CD4-positive, alpha-beta T cell treated with Interleukin-2 at 100 ng/mL for 4 hours (primary cell): ENCODE results near the gene PDCD1.

ENCODE experiments used
- DNase-seq: peaks from one replicate; pipeline ENCODE4 v3.0.0-alpha.2; 2020; ENCODE audit warnings: low spot score

Gene PDCD1

GRCh38 chr2:241895712-241896641, 37.3 kb upstream of the PDCD1 start:
- DNase-seq = no peak

GRCh38 chr2:241895427-241895711, 36.7 kb upstream of the PDCD1 start:
- DNase-seq = no peak

- no peak for DNase-seq
Observed at GRCh38 chr2:241894681-241895426, 36.2 kb upstream of the PDCD1 start.

- no peak for DNase-seq
Observed at GRCh38 chr2:241894056-241894641, 35.5 kb upstream of the PDCD1 start.

GRCh38 chr2:241893265-241893664, 34.6 kb upstream of the PDCD1 start:
- no peak for DNase-seq

GRCh38 chr2:241892299-241893137, 33.8 kb upstream of the PDCD1 start:
- no peak for DNase-seq

GRCh38 chr2:241891988-241892298, 33.2 kb upstream of the PDCD1 start:
- DNase-seq = no peak

- DNase-seq = no peak
Observed at GRCh38 chr2:241891315-241891987, 32.8 kb upstream of the PDCD1 start.

GRCh38 chr2:241890524-241891235, 32.0 kb upstream of the PDCD1 start:
- DNase-seq = no peak

GRCh38 chr2:241888641-241889040, 29.9 kb upstream of the PDCD1 start:
- no peak for DNase-seq

GRCh38 chr2:241887806-241888522, 29.3 kb upstream of the PDCD1 start:
- no peak for DNase-seq

GRCh38 chr2:241886840-241887447, 28.2 kb upstream of the PDCD1 start:
- no peak for DNase-seq

- no peak for DNase-seq
Observed at GRCh38 chr2:241885946-241886643, 27.4 kb upstream of the PDCD1 start.

GRCh38 chr2:241885291-241885945, 26.7 kb upstream of the PDCD1 start:
- DNase-seq = no peak

- DNase-seq = no peak
Observed at GRCh38 chr2:241884951-241885290, 26.2 kb upstream of the PDCD1 start.

GRCh38 chr2:241882091-241882625, 23.5 kb upstream of the PDCD1 start:
- DNase-seq = peak; percentile 27

GRCh38 chr2:241880311-241881073, 21.8 kb upstream of the PDCD1 start:
- DNase-seq = no peak

GRCh38 chr2:241879326-241879725, 20.6 kb upstream of the PDCD1 start:
- no peak for DNase-seq
